ENCODE measurements around the gene CCR2. TPM values are rescaled to one million over a fixed set of nuclear protein-coding genes. Genes with fewer than 3 reads are reported as not detected.

Gene CCR2
- total RNA-seq, 1 donor from 2014 or later: not detected

GRCh38 chr3:46348823-46349482 lies 5.0 kb upstream of the CCR2 start:
- peaks cover 7% of the 10 kb centered on the region for H3K9me3 Mint-ChIP-seq (ENCODE audit: low read depth)
- no peaks in the 10 kb centered on the region for H3K4me1 Mint-ChIP-seq (ENCODE audit: low read depth)
- H3K36me3 Mint-ChIP-seq (ENCODE audit: insufficient read depth): no peaks in the 10 kb centered on the region
- no peak overlapping the region for H3K4me3 Mint-ChIP-seq (ENCODE audit: low read depth)
- DNase-seq (ENCODE audit: low spot score, unreplicated experiment): no peak
- H3K27ac Mint-ChIP-seq: no peak overlapping the region
- H3K27me3 Mint-ChIP-seq: peaks cover 30% of the 10 kb centered on the region
- TF ChIP-seq, protein P1, sequence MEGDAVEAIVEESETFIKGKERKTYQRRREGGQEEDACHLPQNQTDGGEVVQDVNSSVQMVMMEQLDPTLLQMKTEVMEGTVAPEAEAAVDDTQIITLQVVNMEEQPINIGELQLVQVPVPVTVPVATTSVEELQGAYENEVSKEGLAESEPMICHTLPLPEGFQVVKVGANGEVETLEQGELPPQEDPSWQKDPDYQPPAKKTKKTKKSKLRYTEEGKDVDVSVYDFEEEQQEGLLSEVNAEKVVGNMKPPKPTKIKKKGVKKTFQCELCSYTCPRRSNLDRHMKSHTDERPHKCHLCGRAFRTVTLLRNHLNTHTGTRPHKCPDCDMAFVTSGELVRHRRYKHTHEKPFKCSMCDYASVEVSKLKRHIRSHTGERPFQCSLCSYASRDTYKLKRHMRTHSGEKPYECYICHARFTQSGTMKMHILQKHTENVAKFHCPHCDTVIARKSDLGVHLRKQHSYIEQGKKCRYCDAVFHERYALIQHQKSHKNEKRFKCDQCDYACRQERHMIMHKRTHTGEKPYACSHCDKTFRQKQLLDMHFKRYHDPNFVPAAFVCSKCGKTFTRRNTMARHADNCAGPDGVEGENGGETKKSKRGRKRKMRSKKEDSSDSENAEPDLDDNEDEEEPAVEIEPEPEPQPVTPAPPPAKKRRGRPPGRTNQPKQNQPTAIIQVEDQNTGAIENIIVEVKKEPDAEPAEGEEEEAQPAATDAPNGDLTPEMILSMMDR (IDR thresholded peaks at IDR 0.05; ENCODE audit: unreplicated experiment): no peak

DNA sequence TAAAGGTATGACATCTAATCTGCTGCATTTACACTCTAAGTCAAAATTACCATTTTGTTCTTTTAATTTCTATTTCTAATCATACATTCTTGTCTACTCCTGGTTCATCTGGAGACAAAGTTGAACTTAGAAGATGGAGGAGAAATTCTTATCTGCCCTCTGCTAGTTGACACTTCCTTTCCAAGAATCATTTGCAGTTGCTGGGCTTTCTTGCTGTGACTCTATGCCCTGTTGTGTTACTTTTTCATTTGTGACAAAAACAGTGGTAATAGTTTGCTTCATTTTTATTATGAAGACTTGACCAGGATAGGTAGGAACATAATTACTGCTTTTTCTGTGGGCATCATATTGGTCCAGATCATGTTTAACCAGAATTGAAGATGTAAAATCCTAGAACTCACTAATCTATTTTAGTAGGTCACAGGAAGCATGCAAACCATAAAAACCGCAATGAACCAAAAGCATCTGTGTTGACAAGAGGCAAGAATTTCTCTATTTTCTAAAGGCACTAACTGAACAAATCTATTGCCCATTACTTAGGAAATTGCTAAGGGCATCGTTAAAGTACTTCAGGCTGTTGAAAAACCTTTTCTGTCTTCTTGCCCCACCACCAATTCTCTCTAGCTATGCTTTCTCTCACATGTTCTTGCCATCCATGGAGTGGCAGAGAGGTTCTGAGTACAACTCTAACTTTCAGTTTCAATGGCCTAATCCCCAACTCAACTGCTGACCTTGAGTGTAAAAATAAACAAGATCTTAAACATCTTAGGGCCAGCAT lies 4.2 kb upstream of the CCR2 start:
- Mint-ChIP-seq H3K9me3 (ENCODE audit: low read depth) (peaks cover 7% of the 10 kb centered on the region), H3K4me1 (ENCODE audit: low read depth) (no peaks in the 10 kb centered on the region), H3K36me3 (ENCODE audit: insufficient read depth) (no peaks in the 10 kb centered on the region), H3K27me3 (peaks cover 36% of the 10 kb centered on the region), H3K27ac (no peak overlapping the region), H3K4me3 (ENCODE audit: low read depth) (no peak overlapping the region)
- no peak for DNase-seq (ENCODE audit: low spot score, unreplicated experiment)
- TF ChIP-seq, protein P1 (IDR thresholded peaks at IDR 0.05; ENCODE audit: unreplicated experiment): no peak

DNA sequence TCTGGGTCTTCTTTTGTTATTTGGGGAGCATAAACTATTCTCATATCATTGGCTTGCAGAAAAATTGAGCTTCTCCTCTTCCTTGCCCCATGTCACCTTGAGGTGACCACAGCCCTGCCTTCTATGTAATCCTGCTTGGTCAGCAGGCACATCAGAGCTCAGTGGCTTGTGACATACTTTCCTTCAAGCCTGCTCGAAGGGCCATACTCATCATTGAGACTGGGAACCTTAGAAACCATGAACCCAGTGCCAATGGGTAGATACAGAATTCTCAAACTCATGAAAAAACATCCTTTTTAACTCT lies 3.7 kb upstream of the CCR2 start:
- H3K27me3 Mint-ChIP-seq: peaks cover 40% of the 10 kb centered on the region
- no peak overlapping the region for H3K27ac Mint-ChIP-seq
- H3K4me3 Mint-ChIP-seq (ENCODE audit: low read depth): no peak overlapping the region
- no peaks in the 10 kb centered on the region for H3K4me1 Mint-ChIP-seq (ENCODE audit: low read depth)
- DNase-seq (ENCODE audit: low spot score, unreplicated experiment): no peak
- TF ChIP-seq, protein P1 (IDR thresholded peaks at IDR 0.05; ENCODE audit: unreplicated experiment): no peak
- peaks cover 7% of the 10 kb centered on the region for H3K9me3 Mint-ChIP-seq (ENCODE audit: low read depth)
- H3K36me3 Mint-ChIP-seq (ENCODE audit: insufficient read depth): no peaks in the 10 kb centered on the region

- no peak for DNase-seq (ENCODE audit: low spot score, unreplicated experiment)
- H3K27ac Mint-ChIP-seq: no peak overlapping the region
- no peaks in the 10 kb centered on the region for H3K36me3 Mint-ChIP-seq (ENCODE audit: insufficient read depth)
- TF ChIP-seq, protein P1 (IDR thresholded peaks at IDR 0.05; ENCODE audit: unreplicated experiment): no peak
- H3K27me3 Mint-ChIP-seq: peaks cover 52% of the 10 kb centered on the region
- H3K9me3 Mint-ChIP-seq (ENCODE audit: low read depth): peaks cover 3% of the 10 kb centered on the region
- H3K4me1 Mint-ChIP-seq (ENCODE audit: low read depth): no peaks in the 10 kb centered on the region
- H3K4me3 Mint-ChIP-seq (ENCODE audit: low read depth): no peak overlapping the region
These were observed 2.3 kb upstream of the CCR2 start for GRCh38 chr3:46351646-46352045.

GRCh38 chr3:46353090-46353489 lies 821 bp upstream of the CCR2 start:
- Mint-ChIP-seq H3K4me1 (ENCODE audit: low read depth) (no peaks in the 10 kb centered on the region), H3K27ac (no peak overlapping the region), H3K4me3 (ENCODE audit: low read depth) (no peak overlapping the region), H3K9me3 (ENCODE audit: low read depth) (no peaks in the 10 kb centered on the region), H3K27me3 (peaks cover 56% of the 10 kb centered on the region), H3K36me3 (ENCODE audit: insufficient read depth) (no peaks in the 10 kb centered on the region)
- TF ChIP-seq, protein P1 (IDR thresholded peaks at IDR 0.05; ENCODE audit: unreplicated experiment): no peak
- DNase-seq (ENCODE audit: low spot score, unreplicated experiment): no peak

Measured in progenitor cell of endocrine pancreas (in vitro differentiated cells).